Endometrial microvascular endothelial cells (primary cell): ENCODE measurements around the gene PIRT. TPM values are rescaled to one million over a fixed set of nuclear protein-coding genes. Genes with fewer than 3 reads are reported as not detected.

ENCODE experiments used
- in situ Hi-C: cut with HindIII; loops from 2 replicates; pipeline ENCODE4 v1.10.0; 2017; ENCODE audit warnings: low sequenced_read_pairs, low pct_unique_long_range_greater_than_20kb; ENCODE audit errors: inconsistent ontology term
- total RNA-seq: library from RNA; depleted of rRNA; stranded (reverse); fragments of >200 nt; gene quantifications from one replicate; pipeline ENCODE4 v1.2.3, GENCODE V29; 2015; ENCODE audit errors: inconsistent ontology term

PIRT gene
- total RNA-seq, 1 donor from 2014 or later, result not detected

- in situ Hi-C loops, result no loop called here
Measured at GRCh38 chr17:10793816-10794215, 44.1 kb downstream of the PIRT start.

GRCh38 chr17:10793256-10793655 lies 44.6 kb downstream of the PIRT start:
- in situ Hi-C loops, result no loop called here

- in situ Hi-C loops, result no loop called here
Measured at GRCh38 chr17:10792151-10792550, 45.7 kb downstream of the PIRT start.

GRCh38 chr17:10790491-10791401 lies 47.1 kb downstream of the PIRT start:
- in situ Hi-C loops, result no loop called here

GRCh38 chr17:10789694-10790271 lies 48.1 kb downstream of the PIRT start:
- in situ Hi-C loops, result no loop called here

GRCh38 chr17:10787306-10788045 lies 50.4 kb downstream of the PIRT start:
- in situ Hi-C loops, result no loop called here

GRCh38 chr17:10785295-10785694 lies 52.6 kb downstream of the PIRT start:
- in situ Hi-C loops, result no loop called here

GRCh38 chr17:10779609-10780008 lies 58.3 kb downstream of the PIRT start:
- in situ Hi-C loops, result no loop called here

GRCh38 chr17:10777890-10778289 lies 60.0 kb downstream of the PIRT start:
- in situ Hi-C loops, result no loop called here

- in situ Hi-C loops, result no loop called here
Measured at GRCh38 chr17:10777131-10777807, 60.6 kb downstream of the PIRT start.

- in situ Hi-C loops, result no loop called here
Measured at GRCh38 chr17:10776381-10776780, 61.5 kb downstream of the PIRT start.

- in situ Hi-C loops, result no loop called here
Measured at GRCh38 chr17:10775740-10776356, 62.0 kb downstream of the PIRT start.

- in situ Hi-C loops, result no loop called here
Measured at GRCh38 chr17:10775058-10775457, 62.8 kb downstream of the PIRT start.

GRCh38 chr17:10773391-10773790 lies 64.5 kb downstream of the PIRT start:
- in situ Hi-C loops, result no loop called here

Other genes starting within 250 kb of the PIRT start
- 0.09 TPM for gene MYH3, start 180.8 kb downstream of the PIRT start, total RNA-seq
- 32.8 TPM for gene SCO1, start 140.6 kb downstream of the PIRT start, total RNA-seq
- gene ADPRM, start 140.5 kb downstream of the PIRT start, total RNA-seq, result 13.3 TPM
- gene TMEM220, start 108.1 kb downstream of the PIRT start, total RNA-seq, result 4.4 TPM
- not detected for gene TMEM238L, start 34.0 kb downstream of the PIRT start, total RNA-seq